Ramos (cell line): ENCODE measurements around the gene SPATA31A7.
"Not testable (repeated sequence)": the region's sequence is repeated elsewhere in the genome, so short reads cannot be mapped to it uniquely, and the experiment has no call there.

ENCODE experiments used
- in situ Hi-C: fragments of 300-500 bp; cut with MboI; formaldehyde crosslinking; loops from one replicate; pipeline ENCODE4 v1.14.3; 2022; ENCODE audit warnings: low sequenced_read_pairs; ENCODE audit not compliant: unreplicated experiment

Gene SPATA31A7

GRCh38 chr9:61189736-61190135 is at the start of gene SPATA31A7:
Gene SPATA31A7, plus strand, starts transcription at chr9:61190036. Its CDS starts 29 bp downstream, at chr9:61190065.
- in situ Hi-C loops: not testable (repeated sequence)

- in situ Hi-C loops: not testable (repeated sequence)
Observed at GRCh38 chr9:61226438-61226837, 36.6 kb downstream of the SPATA31A7 start.
